Epithelial cell of prostate (primary cell): ENCODE results near the gene TOMM34.
A peak's percentile ranks its signal among the peaks of the same experiment; 100 is the strongest.

Experiments
- DNase-seq: peaks from one replicate; pipeline ENCODE4 v3.0.0-alpha.2; 2011; ENCODE audit warnings: low read depth, low spot score
- H3K27ac ChIP-seq: fragments of 450-650 bp; 2 replicates; pipeline ENCODE4 v1.5.1; 2017; ENCODE audit warnings: mild to moderate bottlenecking

The TOMM34 gene

GRCh38 chr20:44963325-44964215, 3.4 kb upstream of the TOMM34 start:
- DNase-seq, result no peak
- H3K27ac ChIP-seq, result no peak overlapping the region

- peak overlapping the region; percentile 66 for H3K27ac ChIP-seq
- no peak for DNase-seq
These were observed 2.3 kb upstream of the TOMM34 start for GRCh38 chr20:44962483-44962882.

GRCh38 chr20:44961870-44962267, 1.7 kb upstream of the TOMM34 start:
- H3K27ac ChIP-seq, result peak overlapping the region; percentile 66
- no peak for DNase-seq

GRCh38 chr20:44961011-44961869, 1.0 kb upstream of the TOMM34 start:
- DNase-seq, result no peak

GRCh38 chr20:44959638-44960102, 527 bp downstream of the TOMM34 start:
- peak overlapping the region; percentile 95 for H3K27ac ChIP-seq
- DNase-seq, result peak; percentile 60

More at GRCh38 chr20:44961011-44961869, 1.0 kb upstream of the TOMM34 start:
- H3K27ac ChIP-seq, result peak overlapping the region; percentile 95

- no peak for DNase-seq
- H3K27ac ChIP-seq, result peak overlapping the region; percentile 95
These were observed 1.0 kb downstream of the TOMM34 start for GRCh38 chr20:44959082-44959637.

GRCh38 chr20:44958276-44958675, 1.9 kb downstream of the TOMM34 start:
- no peak overlapping the region for H3K27ac ChIP-seq
- no peak for DNase-seq

GRCh38 chr20:44956410-44956809, 3.8 kb downstream of the TOMM34 start:
- no peak for DNase-seq
- peak overlapping the region; percentile 15 for H3K27ac ChIP-seq

- no peak for DNase-seq
- H3K27ac ChIP-seq, result no peak overlapping the region
These were observed 4.9 kb downstream of the TOMM34 start for GRCh38 chr20:44955270-44955669.

GRCh38 chr20:44954211-44954610, 6.0 kb downstream of the TOMM34 start:
- DNase-seq, result no peak
- H3K27ac ChIP-seq, result no peak overlapping the region

- no peak for DNase-seq
- H3K27ac ChIP-seq, result no peak overlapping the region
These were observed 7.5 kb downstream of the TOMM34 start for GRCh38 chr20:44952731-44953130.

GRCh38 chr20:44950368-44950767, 9.8 kb downstream of the TOMM34 start:
- DNase-seq, result no peak

GRCh38 chr20:44948513-44948912, 11.7 kb downstream of the TOMM34 start:
- no peak overlapping the region for H3K27ac ChIP-seq
- DNase-seq, result no peak

More at GRCh38 chr20:44950368-44950767, 9.8 kb downstream of the TOMM34 start:
- H3K27ac ChIP-seq, result no peak overlapping the region

GRCh38 chr20:44948107-44948506, 12.1 kb downstream of the TOMM34 start:
- no peak overlapping the region for H3K27ac ChIP-seq
- no peak for DNase-seq

- H3K27ac ChIP-seq, result no peak overlapping the region
These were observed 13.8 kb downstream of the TOMM34 start for GRCh38 chr20:44946271-44946852.

GRCh38 chr20:44945261-44945660, 14.9 kb downstream of the TOMM34 start:
- DNase-seq, result no peak
- H3K27ac ChIP-seq, result no peak overlapping the region

More at GRCh38 chr20:44946271-44946852, 13.8 kb downstream of the TOMM34 start:
- DNase-seq, result no peak

GRCh38 chr20:44943828-44944227, 16.4 kb downstream of the TOMM34 start:
- DNase-seq, result no peak
- no peak overlapping the region for H3K27ac ChIP-seq

- H3K27ac ChIP-seq, result no peak overlapping the region
- DNase-seq, result no peak
These were observed 17.8 kb downstream of the TOMM34 start for GRCh38 chr20:44942264-44942973.

- H3K27ac ChIP-seq, result no peak overlapping the region
These were observed 19.0 kb downstream of the TOMM34 start for GRCh38 chr20:44941120-44941691.

More at GRCh38 chr20:44941120-44941691, 19.0 kb downstream of the TOMM34 start:
- DNase-seq, result no peak
